Stimulated activated CD8-positive, alpha-beta memory T cell treated with anti-CD3 and anti-CD28 coated beads, Interleukin-2, amount 100 ng/mL, for 48 hours (primary cell): ENCODE measurements around the gene TRAF3IP1.
"Not testable (repeated sequence)": the region's sequence is repeated elsewhere in the genome, so short reads cannot be mapped to it uniquely, and the experiment has no call there.

Experiments
- DNase-seq, 2 donors: peaks; one replicate each; pipeline ENCODE4 v3.0.0-alpha.2; 2020; ENCODE audit warnings: low read depth in 2 of 2

Gene TRAF3IP1

DNA sequence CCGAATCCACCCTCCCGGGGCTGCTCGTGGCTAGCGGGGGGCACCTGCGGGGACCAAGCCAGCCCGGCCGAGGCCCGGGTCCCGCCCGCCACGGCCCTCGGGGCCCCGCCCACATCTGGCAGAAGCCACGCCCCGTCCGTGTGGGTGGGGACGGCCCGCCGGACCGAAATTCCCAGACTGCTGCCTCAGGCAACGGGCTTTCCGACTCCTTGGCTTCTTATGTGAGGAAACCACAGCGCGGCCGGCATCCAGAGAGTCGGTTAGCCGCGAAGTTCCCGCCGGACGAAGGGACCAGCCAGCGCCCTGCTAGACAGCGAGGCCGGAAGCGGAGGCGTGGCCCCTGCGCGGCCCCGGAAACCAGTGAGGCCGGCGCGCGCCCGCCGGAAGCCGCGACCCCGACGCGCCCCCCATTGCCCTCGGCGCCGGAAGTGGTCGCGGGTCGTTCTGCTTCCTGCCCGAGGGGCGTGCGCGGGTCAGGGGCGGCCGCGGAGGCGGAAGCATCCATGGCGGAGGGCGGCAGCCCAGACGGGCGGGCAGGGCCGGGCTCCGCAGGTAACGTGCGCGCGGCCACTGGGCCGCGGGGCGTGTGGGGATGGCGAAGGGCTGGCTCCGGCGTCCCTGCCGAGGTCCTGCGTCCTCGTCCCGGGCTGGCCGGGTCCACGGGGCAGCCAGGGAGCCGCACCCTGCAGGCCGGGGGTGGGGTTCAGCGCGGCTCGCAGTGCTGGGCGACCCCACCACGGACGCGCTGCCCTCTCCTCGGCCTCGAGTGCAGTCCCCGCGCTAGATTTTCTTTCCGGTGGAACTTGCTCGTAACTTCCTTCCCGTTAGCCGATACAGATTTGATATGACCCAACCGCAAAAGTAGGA lies 106.5 kb downstream of the TRAF3IP1 start, which contains the start of gene ASB1:
ASB1 (plus strand) TSS at position 360 of the 867 bp plus-strand sequence; CDS start at position 504, 144 bp downstream.
- DNase-seq = peak; percentile 73 to 88

DNA sequence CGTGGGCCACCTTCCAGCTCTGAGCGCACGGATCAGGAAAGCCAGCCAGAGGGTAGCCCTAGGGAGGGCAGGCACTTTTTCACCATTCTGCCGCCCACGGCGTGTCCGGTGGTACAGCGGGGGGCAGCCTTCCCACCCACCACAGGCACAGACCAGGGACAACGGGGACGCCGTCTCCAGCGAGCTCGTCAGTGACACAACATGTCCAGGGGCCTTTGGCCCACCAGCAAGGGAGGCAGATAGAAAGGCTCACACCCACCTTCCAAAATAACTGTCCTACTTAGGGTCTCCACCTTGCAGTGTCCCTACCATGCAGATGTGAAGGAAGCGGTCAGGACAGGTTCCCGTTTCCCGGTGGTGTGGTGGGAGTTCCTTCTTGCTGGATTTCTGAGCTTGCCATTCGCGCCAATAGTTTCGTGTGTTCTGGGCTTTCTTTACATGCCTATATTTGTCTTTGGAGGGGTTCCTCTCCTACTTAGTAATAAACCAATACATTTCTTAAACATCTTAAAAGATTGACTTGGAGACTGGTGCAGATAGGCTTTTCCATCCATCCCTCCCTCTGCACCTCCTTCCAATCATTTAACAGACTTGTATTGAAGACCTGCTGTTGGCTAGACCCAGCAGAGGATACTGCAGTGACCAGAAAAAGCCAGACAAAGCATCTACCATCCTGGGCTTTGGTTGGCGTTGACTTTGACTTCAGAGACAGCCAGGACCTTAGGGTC lies 107.3 kb downstream of the TRAF3IP1 start:
- DNase-seq = no peak

DNA sequence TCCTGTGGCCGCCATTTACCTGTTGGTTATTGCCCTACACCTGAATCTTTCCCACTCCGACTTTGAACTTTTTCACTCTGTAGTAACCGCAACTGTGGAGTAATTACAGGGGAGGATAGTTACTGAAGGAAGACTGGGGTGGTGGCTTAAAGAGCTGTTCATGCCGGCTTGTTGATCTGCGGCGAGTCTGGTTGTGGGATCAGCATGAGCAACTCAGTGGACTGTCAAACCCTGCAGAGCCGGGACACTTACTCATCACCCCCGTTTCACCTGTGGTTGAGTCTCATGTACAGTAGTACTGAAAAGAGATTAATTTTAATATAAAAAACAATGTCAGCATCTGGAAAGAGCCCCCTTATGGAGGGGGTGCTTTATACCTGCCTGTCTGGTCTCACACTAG lies 108.5 kb downstream of the TRAF3IP1 start:
- DNase-seq = no peak

DNA sequence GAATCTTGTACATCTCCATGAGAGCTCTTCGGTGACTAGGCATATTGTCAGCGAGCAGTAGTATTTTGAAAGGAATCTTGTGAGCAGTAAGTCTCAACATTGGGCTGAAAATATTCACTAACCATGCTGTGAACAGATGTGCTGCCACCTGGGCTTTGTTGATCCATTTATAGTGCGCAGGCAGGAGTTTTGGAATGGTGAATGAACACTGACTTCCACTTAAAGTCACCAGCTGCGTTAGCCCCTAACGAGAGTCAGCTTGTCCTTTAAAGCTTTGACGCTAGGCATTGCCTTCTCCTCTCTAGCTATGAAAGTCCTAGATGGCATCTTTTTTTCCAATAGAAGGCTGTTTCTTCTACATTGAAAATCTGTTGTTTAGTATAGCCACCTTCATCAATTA lies 110.5 kb downstream of the TRAF3IP1 start:
- DNase-seq = no peak

DNA sequence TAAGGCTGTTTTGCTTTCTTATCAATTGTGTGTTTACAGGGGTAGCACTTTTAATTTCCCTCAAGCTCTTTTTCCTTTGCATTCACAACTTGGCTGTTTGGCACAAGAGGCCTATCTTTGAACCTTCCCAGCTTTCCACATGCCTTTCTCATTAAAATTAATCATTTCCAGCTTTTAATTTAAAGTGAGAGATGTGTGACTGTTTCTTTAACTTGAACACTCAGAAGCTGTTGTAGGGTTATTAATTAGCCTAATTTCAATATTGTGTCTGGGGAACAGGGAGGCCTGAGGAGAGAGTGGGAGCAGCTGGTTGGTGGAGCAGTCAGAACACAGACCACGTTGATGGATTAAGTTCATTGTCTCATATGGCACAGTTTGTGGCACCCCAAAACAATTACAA lies 111.1 kb downstream of the TRAF3IP1 start:
- DNase-seq = no peak

DNA sequence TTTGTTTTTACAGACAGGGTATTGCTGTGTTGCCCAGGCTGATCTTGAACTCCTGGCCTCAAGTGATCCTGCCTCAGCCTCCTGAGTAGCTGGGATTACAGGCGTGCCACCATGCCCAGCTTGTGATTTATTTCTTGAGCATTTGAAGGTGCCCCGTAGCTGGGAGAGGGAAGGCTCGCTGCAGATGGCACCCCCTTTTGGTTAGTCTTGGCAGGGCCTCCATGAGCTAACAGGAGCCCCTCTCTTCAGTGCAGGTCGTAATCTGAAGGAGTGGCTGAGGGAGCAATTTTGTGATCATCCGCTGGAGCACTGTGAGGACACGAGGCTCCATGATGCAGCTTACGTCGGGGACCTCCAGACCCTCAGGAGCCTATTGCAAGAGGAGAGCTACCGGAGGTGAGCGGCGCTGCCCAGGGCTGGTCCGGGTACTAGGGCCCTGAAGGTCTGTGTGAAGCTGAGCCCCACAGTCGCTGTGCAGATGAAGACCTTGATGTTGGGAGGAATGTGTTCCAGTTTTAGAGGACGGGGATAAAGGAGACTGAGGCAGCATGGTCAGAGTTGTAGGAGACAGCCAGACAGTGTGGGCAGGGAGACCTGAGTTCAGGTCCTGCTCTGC lies 113.1 kb downstream of the TRAF3IP1 start:
- no peak for DNase-seq

DNA sequence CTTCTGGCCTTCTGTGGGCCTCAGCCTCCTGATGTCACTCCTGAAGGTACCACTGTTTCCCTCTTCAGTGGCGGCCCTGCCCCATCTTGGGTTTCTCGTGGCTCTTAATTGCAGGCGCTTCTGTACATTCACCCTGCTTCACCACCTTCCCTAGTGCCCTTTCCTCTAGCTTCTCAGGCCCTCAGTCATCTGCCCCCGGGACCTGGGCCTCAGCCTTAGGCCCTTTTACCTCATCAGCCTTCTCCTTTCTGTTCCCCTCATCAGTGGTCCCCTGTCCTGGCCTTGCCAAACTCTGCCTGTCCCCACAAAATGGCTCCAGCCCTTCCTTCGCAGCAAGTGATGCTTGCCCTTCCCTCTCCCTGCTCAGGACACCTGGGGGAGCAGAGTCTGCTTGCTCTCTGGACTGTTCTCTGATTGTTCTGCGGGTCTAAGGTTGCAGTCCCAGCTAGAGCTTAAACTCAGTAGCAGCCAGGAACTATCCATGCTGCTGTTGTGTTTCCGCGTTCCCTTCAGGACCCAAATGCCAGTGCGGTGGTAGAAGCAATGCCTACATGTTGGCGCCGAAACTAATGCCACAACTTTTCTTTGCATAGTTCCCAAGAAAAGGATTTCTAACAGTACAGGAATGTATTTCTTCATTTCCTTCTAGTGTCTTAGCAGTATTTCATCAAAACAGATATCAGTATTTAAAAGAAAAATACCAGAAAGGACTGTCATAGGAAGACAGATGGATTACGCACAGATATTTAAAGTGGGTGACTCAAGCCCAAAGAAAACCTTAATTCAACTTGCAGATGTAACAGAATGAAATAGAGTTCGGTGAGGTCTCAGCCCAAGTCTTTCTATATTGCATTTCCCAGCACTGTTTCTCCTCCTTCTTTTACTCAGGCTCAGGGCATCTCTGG lies 113.9 kb downstream of the TRAF3IP1 start:
- no peak for DNase-seq

DNA sequence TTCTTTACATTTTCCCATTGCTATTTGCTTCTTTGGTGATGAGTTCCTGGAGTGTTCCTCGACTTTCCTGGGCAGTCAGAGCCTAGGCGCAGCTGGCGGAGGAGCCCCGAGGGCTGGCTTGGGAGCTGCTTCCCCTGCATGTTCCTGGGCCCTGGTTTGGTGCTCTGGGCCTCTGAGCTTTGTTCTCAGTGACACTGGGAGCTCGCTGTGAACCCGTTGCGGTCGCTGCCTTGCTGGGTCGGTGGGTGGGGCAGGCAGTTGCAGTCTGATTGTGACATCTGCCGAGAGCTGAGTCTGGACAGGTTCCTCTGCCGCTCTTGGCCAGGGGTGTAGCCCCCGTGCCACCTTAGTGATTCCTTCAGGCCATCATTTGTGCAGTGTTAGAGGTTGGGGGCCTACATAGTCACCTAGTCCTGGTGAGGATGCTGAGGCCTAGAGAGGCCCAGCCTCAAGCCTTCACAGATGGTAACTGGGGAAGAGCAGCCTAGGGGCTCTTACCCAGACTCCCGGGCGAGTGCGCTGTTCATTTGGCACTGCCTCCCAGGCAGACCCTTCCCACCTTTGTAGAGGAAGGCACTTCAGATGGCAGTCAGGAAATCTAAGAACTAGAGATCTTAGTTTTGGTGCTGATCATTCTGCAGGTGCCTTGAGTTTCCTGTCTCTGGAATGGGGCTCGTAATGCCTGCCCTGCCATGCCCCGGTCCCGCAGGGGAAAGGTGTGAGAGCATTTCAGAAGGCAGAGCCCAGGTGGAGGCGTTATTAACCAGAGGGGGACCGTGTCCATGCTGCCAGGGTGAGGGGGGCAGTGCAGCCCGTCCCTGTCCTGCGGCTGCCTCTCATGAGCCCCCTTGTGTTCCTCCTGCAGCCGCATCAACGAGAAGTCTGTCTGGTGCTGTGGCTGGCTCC lies 114.8 kb downstream of the TRAF3IP1 start:
- DNase-seq = no peak

DNA sequence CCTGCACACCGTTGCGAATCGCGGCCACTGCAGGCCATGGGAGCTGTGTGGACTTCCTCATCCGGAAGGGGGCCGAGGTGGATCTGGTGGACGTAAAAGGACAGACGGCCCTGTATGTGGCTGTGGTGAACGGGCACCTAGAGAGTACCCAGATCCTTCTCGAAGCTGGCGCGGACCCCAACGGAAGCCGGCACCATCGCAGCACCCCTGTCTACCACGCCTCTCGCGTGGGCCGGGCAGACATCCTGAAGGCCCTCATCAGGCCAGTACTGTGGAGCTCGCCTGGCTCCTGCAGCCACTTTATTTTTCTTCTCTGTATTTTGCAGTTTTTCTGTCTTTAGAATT lies 115.4 kb downstream of the TRAF3IP1 start:
- DNase-seq = no peak

DNA sequence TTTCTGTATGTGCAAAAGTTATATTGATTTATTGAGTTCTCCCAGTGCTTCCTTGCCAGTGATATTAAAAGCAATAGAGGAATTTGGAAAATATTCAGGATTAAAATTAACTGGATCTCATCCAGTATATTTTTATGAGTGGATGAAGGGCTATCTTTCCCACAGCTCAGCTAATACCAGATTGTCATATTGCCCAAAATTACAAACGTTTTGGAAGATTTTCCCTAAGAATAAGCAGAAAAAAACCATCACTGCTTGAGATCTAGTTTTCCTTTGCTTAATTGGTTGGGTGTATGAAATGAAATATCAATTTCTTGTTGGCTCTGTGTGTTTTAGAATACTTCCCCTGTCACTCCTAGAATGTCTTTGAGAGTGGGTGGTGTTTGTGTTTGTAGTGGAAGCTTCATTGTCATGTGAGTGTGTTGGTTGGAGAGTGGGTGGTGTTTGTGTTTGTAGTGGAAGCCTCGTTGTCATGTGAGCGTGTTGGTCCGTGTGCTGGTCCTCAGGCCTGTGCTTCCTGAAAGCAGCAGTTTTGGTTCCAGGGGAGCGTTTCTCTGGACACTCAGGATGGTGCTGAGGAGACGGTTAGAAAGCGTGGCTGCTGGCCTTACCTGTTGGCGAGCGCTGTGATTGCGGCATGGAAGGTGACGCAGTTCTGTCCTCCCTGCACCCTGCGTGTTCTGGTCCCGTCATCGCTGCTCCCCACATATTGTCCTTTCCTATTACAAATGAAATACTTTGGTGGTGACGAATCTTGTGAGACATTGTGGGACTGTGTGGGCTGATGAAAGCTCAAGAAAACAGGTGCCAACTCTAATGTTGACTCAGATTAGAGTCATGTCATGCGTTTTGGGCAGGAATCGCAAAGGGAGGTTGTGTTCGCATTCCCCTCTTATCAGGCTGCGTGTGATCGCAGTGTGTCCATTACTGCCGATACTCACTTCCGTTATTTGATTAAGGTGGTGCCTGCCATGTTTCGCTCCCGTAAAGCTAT lies 118.8 kb downstream of the TRAF3IP1 start:
- peak; percentile 38 to 40 for DNase-seq

DNA sequence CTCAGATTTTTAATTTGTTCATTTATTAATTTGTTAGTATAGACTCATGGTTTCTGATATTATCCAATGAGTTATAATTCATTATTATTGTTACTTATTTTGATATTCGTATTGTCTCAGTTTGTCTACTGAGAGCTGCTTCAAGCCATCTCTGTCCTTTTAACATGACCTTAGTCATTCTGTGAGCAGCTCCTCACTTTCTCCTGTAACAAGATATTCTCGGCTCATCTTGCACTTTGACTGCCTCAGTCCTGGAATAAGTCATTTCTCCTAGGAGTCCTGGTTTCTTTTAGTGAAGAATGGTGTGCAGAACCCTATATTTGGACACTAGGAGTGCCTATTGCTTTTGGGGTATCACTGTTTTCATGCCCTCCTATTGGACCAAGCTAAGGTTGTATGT lies 119.6 kb downstream of the TRAF3IP1 start:
- no peak for DNase-seq

DNA sequence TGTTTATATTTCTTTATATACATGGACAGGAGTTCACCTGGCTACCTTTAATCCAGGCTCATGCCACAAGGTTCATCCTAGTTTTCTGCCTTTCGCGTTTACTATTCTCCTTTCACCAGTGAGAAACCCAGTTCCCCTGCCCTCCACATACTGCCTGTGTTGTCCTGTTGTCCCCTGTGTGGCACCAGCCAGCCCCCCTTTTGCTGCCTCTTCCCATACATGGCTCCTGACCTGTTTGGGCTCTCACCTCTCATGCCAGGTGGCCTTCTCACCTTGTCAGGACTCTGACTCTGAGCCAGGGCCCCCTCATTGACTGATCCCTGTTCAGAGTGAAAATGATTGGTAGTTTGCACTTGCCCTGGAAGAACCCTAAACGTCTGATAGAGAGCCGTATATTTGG lies 120.0 kb downstream of the TRAF3IP1 start:
- DNase-seq = no peak

DNA sequence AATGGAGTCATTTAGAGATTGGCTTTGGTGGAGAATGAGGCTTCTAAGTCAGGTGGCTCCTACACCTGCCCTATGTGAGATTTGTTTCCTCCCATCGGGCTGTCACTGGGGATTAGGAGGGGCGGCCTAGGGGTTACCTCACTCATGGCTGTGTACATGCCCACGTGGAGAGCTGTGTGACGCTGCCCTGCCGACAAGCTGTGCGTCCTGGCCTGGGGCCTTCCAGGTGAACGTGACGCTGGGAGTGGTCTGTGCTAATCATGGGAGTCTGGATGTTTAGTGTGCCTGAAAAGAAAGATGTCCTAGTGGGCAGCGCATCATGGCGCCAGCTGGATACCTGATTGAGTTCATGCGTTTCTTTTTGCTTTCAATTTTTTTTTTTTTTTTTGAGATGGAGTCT lies 120.4 kb downstream of the TRAF3IP1 start:
- no peak for DNase-seq

DNA sequence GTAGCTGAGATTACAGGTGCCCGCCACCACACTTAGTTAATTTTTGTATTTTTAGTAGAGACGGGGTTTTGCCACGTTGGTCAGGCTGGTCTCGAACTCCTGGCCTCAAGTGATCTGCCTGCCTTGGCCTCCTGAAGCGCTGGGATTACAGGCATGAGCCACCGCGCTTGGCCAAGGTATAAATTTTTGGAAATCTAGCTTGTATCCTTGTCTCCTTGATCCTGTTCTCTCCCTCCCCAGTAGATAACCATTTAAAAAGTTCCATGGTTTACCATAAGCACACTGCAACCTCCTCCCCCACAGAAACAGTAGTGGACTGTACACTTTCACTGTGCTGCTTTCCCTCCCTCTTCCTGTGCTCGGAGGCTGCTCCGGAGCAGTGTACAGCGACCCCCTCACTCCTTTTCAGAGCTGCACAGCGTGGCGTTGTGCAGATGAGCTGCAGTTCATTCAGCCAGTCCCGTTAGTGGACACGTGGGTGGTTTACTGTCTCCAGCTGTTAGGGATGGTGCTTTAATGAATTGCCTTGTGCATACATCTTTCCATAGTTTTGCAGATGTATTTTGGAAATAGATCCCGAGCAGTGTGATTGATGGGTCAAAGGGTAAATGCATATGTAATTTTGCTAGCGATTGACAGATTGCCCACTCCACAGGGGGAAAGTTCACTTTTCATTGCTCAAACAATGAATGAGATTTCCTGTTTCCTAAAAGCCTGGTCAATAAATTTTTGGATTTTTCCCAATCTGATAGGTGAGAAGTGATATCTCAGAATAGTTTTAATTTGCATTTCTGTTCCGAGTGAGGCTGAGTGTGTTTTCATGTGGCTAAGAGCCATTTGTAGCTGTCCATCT lies 121.2 kb downstream of the TRAF3IP1 start:
- DNase-seq = no peak

DNA sequence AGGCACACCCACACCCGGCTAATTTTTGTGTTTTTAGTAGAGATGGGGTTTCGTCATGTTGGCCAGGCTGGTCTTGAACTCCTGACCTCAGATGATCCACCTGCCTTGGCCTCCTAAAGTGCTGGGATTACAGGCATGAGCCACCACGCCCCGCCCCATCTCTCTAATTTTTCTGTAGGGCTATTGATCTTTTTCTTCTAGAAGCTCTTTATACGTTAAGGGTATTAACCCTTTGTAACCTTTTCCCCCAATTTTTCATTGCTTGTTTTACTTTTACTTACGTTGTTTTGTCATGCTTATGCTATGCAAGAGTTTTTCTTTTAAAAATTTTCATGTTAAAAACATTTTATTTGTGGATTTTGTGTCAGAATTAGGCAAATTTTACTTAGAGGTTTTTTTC lies 121.9 kb downstream of the TRAF3IP1 start:
- not testable (repeated sequence) for DNase-seq

DNA sequence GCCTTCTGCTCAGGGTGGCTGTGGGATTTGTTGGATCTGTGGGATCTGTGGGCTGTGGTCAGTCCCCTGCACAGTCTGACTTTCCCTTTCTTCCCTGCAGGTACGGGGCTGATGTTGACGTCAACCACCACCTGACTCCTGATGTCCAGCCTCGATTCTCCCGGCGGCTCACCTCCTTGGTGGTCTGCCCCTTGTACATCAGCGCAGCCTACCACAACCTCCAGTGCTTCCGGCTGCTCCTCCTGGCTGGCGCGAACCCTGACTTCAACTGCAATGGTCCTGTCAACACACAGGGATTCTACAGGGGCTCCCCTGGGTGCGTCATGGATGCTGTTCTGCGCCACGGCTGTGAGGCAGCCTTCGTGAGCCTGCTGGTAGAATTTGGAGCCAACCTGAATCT lies 123.9 kb downstream of the TRAF3IP1 start:
- no peak for DNase-seq

DNA sequence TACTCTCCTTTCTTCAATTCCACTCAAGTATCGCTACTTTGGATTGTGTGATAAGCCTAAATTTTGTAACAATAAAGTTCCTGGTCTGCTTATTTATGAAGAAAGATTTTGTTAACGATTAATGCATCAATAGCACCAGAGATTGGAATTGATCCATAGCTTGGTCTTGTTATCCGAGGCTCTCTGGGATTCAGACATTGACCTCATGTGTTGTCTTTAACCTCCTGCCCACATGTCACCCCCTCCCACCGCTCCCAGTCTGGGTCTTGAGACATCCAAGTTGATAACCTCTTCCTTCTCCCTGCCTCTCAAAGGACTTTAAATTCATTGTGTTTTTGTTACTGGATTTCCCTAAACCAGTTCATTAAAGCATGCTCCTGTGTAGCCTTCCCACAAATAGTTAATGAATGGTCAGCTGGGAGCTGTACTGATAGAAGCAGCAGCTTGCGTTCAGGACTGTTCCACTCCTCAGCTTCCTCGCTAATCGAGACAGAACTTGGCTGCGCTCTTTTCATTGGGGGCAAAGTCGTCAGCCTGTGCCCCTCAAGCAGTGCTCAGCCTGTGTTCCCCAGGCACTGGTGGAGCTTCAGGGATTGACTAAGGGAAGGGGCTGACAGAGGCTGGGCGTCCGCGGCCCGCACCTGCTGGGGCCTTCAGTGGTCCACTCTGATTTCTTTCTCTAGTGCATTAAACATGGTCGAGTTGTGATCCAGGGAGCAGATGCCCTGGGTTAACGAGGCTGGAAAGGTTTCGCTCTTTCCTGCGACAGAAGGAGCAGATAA lies 125.3 kb downstream of the TRAF3IP1 start:
- DNase-seq = no peak

DNA sequence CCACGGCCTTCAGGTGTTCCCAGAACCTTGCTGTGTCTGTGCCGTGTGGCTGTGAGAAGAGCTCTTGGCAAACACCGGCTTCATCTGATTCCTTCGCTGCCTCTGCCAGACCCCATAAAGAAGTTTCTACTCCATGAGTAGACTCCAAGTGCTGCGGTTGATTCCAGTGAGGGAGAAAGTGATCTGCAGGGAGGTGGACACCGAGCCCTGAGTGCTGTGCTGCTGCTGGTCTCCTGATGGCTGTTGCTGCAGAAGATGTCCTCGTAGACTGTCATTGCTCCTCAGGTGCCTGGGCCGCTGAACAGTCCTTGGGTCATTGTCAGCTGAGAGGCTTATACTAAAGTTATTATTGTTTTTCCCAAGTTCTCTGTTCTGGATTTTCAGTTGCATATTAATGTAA lies 126.1 kb downstream of the TRAF3IP1 start:
- DNase-seq = no peak
